Measurements from ENCODE around the gene NAP1L1.

The NAP1L1 gene

GRCh38 chr12:76083904-76084862 lies at the start of gene NAP1L1:
Gene NAP1L1 (minus strand): TSS chr12:76084685. CDS start chr12:76074219, 10,466 bp downstream.
- TF ChIP-seq GATA2 (IDR thresholded peaks at IDR 0.05; ENCODE audit: low read depth, low read length): no peak
- TF ChIP-seq GATA3 (IDR thresholded peaks at IDR 0.05; ENCODE audit: low read depth, low read length): no peak

GRCh38 chr12:76127588-76127987 lies 43.1 kb upstream of the NAP1L1 start:
- no peak for TF ChIP-seq GATA2 (IDR thresholded peaks at IDR 0.05; ENCODE audit: low read depth, low read length)
- no peak for TF ChIP-seq GATA3 (IDR thresholded peaks at IDR 0.05; ENCODE audit: low read depth, low read length)

- TF ChIP-seq GATA2 (IDR thresholded peaks at IDR 0.05; ENCODE audit: low read depth, low read length): no peak
- TF ChIP-seq GATA3 (IDR thresholded peaks at IDR 0.05; ENCODE audit: low read depth, low read length): no peak
These were observed 40.0 kb upstream of the NAP1L1 start for GRCh38 chr12:76124456-76124855.

- no peak for TF ChIP-seq GATA3 (IDR thresholded peaks at IDR 0.05; ENCODE audit: low read depth, low read length)
- no peak for TF ChIP-seq GATA2 (IDR thresholded peaks at IDR 0.05; ENCODE audit: low read depth, low read length)
These were observed 39.1 kb upstream of the NAP1L1 start for GRCh38 chr12:76123259-76124212.

GRCh38 chr12:76119887-76120286 lies 35.4 kb upstream of the NAP1L1 start:
- TF ChIP-seq GATA3 (IDR thresholded peaks at IDR 0.05; ENCODE audit: low read depth, low read length): no peak
- no peak for TF ChIP-seq GATA2 (IDR thresholded peaks at IDR 0.05; ENCODE audit: low read depth, low read length)

GRCh38 chr12:76117751-76118150 lies 33.3 kb upstream of the NAP1L1 start:
- TF ChIP-seq GATA2 (IDR thresholded peaks at IDR 0.05; ENCODE audit: low read depth, low read length): no peak
- no peak for TF ChIP-seq GATA3 (IDR thresholded peaks at IDR 0.05; ENCODE audit: low read depth, low read length)

- TF ChIP-seq GATA3 (IDR thresholded peaks at IDR 0.05; ENCODE audit: low read depth, low read length) (no peak), GATA2 (IDR thresholded peaks at IDR 0.05; ENCODE audit: low read depth, low read length) (no peak)
These were observed 32.7 kb upstream of the NAP1L1 start for GRCh38 chr12:76117067-76117691.

- no peak for TF ChIP-seq GATA2 (IDR thresholded peaks at IDR 0.05; ENCODE audit: low read depth, low read length)
- TF ChIP-seq GATA3 (IDR thresholded peaks at IDR 0.05; ENCODE audit: low read depth, low read length): no peak
These were observed 29.6 kb upstream of the NAP1L1 start for GRCh38 chr12:76113800-76114757.

- TF ChIP-seq GATA3 (IDR thresholded peaks at IDR 0.05; ENCODE audit: low read depth, low read length) (no peak), GATA2 (IDR thresholded peaks at IDR 0.05; ENCODE audit: low read depth, low read length) (no peak)
These were observed 26.8 kb upstream of the NAP1L1 start for GRCh38 chr12:76111209-76111749.

GRCh38 chr12:76109879-76110278 lies 25.4 kb upstream of the NAP1L1 start:
- TF ChIP-seq GATA3 (IDR thresholded peaks at IDR 0.05; ENCODE audit: low read depth, low read length): no peak
- TF ChIP-seq GATA2 (IDR thresholded peaks at IDR 0.05; ENCODE audit: low read depth, low read length): no peak

GRCh38 chr12:76108356-76108755 lies 23.9 kb upstream of the NAP1L1 start:
- TF ChIP-seq GATA2 (IDR thresholded peaks at IDR 0.05; ENCODE audit: low read depth, low read length) (no peak), GATA3 (IDR thresholded peaks at IDR 0.05; ENCODE audit: low read depth, low read length) (no peak)

GRCh38 chr12:76106631-76107030 lies 22.1 kb upstream of the NAP1L1 start:
- TF ChIP-seq GATA3 (IDR thresholded peaks at IDR 0.05; ENCODE audit: low read depth, low read length) (no peak), GATA2 (IDR thresholded peaks at IDR 0.05; ENCODE audit: low read depth, low read length) (no peak)
